Measurements from ENCODE around the gene TMEM237. TPM values are rescaled to one million over a fixed set of nuclear protein-coding genes. Genes with fewer than 3 reads are reported as not detected.
A peak's percentile ranks its signal among the peaks of the same experiment; 100 is the strongest.

Gene TMEM237
- total RNA-seq, 1 experiment from 2014 or later: 32.8 TPM

- no peak overlapping the region for H3K27ac ChIP-seq (ENCODE audit: low read length)
- no peaks in the 10 kb centered on the region for H3K27me3 ChIP-seq (ENCODE audit: low read length)
- H3F3A ChIP-seq (ENCODE audit: low read length, unreplicated experiment): no peaks in the 10 kb centered on the region
- no peaks in the 10 kb centered on the region for H3K9me2 ChIP-seq (replicated peaks; ENCODE audit: low read length)
- H3K4me3 ChIP-seq (ENCODE audit: low read length): no peak overlapping the region
- H2AFZ ChIP-seq (ENCODE audit: low read length): no peak overlapping the region
- ATAC-seq (no peak), DNase-seq (peak; percentile 42)
- no TSS peak for BruUV-seq (replicated peaks)
- no peaks in the 10 kb centered on the region for H3K36me3 ChIP-seq (ENCODE audit: low read depth, low read length)
- no peaks in the 10 kb centered on the region for H3K9me3 ChIP-seq (ENCODE audit: low read length)
- ChIA-PET POLR2A (ENCODE audit: unreplicated experiment) (no interaction called here), CTCF (no interaction called here)
- TF ChIP-seq CTCF (conservative IDR thresholded peaks at IDR 0.05; ENCODE audit: low read depth, low read length): no peak
- TF ChIP-seq EZH2 (IDR thresholded peaks at IDR 0.05; ENCODE audit: low read length, unreplicated experiment): no peak
- no peak for TF ChIP-seq EZH2phosphoT487 (IDR thresholded peaks at IDR 0.05; ENCODE audit: borderline replicate concordance, low read length)
- no peaks in the 10 kb centered on the region for H3K79me2 ChIP-seq (ENCODE audit: low read length)
- H4K20me1 ChIP-seq (ENCODE audit: low read length): no peaks in the 10 kb centered on the region
- 0 out of 2 replicates have a peak, but pooled peaks cover 3% of the 10 kb centered on the region for H3K4me1 ChIP-seq (ENCODE audit: insufficient read depth, low read length)
- intact Hi-C loops (cut with micrococcal nuclease): no loop called here
- H3K4me2 ChIP-seq (ENCODE audit: low read length): no peak overlapping the region
- H3K9ac ChIP-seq (ENCODE audit: low read length): no peak overlapping the region
Measured at GRCh38 chr2:201608021-201608420, 35.3 kb downstream of the TMEM237 start.

GRCh38 chr2:201607568-201607967, 35.7 kb downstream of the TMEM237 start:
- Histone ChIP-seq H3K79me2 (ENCODE audit: low read length) (no peaks in the 10 kb centered on the region), H3K4me2 (ENCODE audit: low read length) (no peak overlapping the region), H3K27ac (ENCODE audit: low read length) (no peak overlapping the region), H3K4me1 (ENCODE audit: insufficient read depth, low read length) (0 out of 2 replicates have a peak, but pooled peaks cover 3% of the 10 kb centered on the region), H3K9ac (ENCODE audit: low read length) (no peak overlapping the region), H3K9me3 (ENCODE audit: low read length) (no peaks in the 10 kb centered on the region), H3F3A (ENCODE audit: low read length, unreplicated experiment) (no peaks in the 10 kb centered on the region), H3K9me2 (replicated peaks; ENCODE audit: low read length) (no peaks in the 10 kb centered on the region), H3K27me3 (ENCODE audit: low read length) (no peaks in the 10 kb centered on the region), H3K4me3 (ENCODE audit: low read length) (no peak overlapping the region), H2AFZ (ENCODE audit: low read length) (no peak overlapping the region), H4K20me1 (ENCODE audit: low read length) (no peaks in the 10 kb centered on the region), H3K36me3 (ENCODE audit: low read depth, low read length) (no peaks in the 10 kb centered on the region)
- ATAC-seq (no peak), DNase-seq (no peak)
- no peak for TF ChIP-seq EZH2 (IDR thresholded peaks at IDR 0.05; ENCODE audit: low read length, unreplicated experiment)
- TF ChIP-seq EZH2phosphoT487 (IDR thresholded peaks at IDR 0.05; ENCODE audit: borderline replicate concordance, low read length): no peak
- no peak for TF ChIP-seq CTCF (conservative IDR thresholded peaks at IDR 0.05; ENCODE audit: low read depth, low read length)
- ChIA-PET POLR2A (ENCODE audit: unreplicated experiment) (no interaction called here), CTCF (no interaction called here)
- no TSS peak for BruUV-seq (replicated peaks)
- intact Hi-C loops (cut with micrococcal nuclease): no loop called here

GRCh38 chr2:201600906-201601305, 42.4 kb downstream of the TMEM237 start:
- BruUV-seq (replicated peaks): no TSS peak
- no peak overlapping the region for H3K4me3 ChIP-seq (ENCODE audit: low read length)
- DNase-seq: peak; percentile 23
- H3K4me2 ChIP-seq (ENCODE audit: low read length): no peak overlapping the region
- H3K27ac ChIP-seq (ENCODE audit: low read length): no peak overlapping the region
- no peaks in the 10 kb centered on the region for H3K27me3 ChIP-seq (ENCODE audit: low read length)
- H3F3A ChIP-seq (ENCODE audit: low read length, unreplicated experiment): no peaks in the 10 kb centered on the region
- no peaks in the 10 kb centered on the region for H3K9me3 ChIP-seq (ENCODE audit: low read length)
- TF ChIP-seq EZH2 (IDR thresholded peaks at IDR 0.05; ENCODE audit: low read length, unreplicated experiment): no peak
- no peak for TF ChIP-seq CTCF (conservative IDR thresholded peaks at IDR 0.05; ENCODE audit: low read depth, low read length)
- no peak for TF ChIP-seq EZH2phosphoT487 (IDR thresholded peaks at IDR 0.05; ENCODE audit: borderline replicate concordance, low read length)
- H3K36me3 ChIP-seq (ENCODE audit: low read depth, low read length): no peaks in the 10 kb centered on the region
- ChIA-PET POLR2A (ENCODE audit: unreplicated experiment) (no interaction called here), CTCF (no interaction called here)
- intact Hi-C loops (cut with micrococcal nuclease): no loop called here
- no peaks in the 10 kb centered on the region for H3K79me2 ChIP-seq (ENCODE audit: low read length)
- no peak overlapping the region for H3K9ac ChIP-seq (ENCODE audit: low read length)
- no peaks in the 10 kb centered on the region for H4K20me1 ChIP-seq (ENCODE audit: low read length)
- no peaks in the 10 kb centered on the region for H3K9me2 ChIP-seq (replicated peaks; ENCODE audit: low read length)
- ATAC-seq: no peak
- H3K4me1 ChIP-seq (ENCODE audit: insufficient read depth, low read length): no peaks in the 10 kb centered on the region
- H2AFZ ChIP-seq (ENCODE audit: low read length): no peak overlapping the region

Measured in PC-3 (cell line).